ENCODE data around the gene FSHB.

FSHB gene

DNA sequence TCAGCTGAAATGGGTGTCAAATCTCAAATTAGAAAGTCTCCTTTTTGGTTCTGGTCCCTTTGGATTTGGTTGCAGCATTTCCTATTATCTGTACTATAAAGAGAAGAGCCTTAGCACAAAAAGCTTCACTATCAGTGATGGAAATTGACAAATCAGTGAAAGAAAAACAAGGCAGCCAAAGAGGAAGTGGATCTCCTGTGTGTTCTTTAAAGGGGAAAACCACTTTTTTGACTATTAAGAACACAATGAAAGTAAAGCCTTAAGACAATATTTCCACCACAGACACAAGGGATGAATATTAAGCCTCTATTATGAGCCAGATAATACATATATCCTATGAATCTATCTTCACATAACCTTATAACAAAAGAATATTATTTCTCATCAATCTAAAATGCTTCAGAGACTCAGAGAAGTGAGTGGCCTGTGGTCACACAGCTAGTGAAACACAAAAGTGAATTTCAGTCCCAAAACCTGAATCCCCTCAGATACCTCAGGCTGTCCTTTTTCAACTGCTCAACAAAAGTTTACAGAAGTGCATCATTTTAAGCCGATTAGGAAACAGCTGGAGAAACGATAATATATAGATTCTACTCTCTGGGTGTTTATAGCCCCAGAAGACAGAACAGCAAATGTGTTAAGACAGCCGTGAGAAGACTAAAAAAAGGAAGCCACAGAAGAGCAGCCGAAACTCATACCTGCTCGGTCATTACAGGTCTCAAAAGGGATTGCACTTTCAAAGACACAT, 24.4 kb upstream of the FSHB start:
- H3K4me3 ChIP-seq (ENCODE audit: low read depth, low read length) = no peak overlapping the region
- TF ChIP-seq, protein P1, sequence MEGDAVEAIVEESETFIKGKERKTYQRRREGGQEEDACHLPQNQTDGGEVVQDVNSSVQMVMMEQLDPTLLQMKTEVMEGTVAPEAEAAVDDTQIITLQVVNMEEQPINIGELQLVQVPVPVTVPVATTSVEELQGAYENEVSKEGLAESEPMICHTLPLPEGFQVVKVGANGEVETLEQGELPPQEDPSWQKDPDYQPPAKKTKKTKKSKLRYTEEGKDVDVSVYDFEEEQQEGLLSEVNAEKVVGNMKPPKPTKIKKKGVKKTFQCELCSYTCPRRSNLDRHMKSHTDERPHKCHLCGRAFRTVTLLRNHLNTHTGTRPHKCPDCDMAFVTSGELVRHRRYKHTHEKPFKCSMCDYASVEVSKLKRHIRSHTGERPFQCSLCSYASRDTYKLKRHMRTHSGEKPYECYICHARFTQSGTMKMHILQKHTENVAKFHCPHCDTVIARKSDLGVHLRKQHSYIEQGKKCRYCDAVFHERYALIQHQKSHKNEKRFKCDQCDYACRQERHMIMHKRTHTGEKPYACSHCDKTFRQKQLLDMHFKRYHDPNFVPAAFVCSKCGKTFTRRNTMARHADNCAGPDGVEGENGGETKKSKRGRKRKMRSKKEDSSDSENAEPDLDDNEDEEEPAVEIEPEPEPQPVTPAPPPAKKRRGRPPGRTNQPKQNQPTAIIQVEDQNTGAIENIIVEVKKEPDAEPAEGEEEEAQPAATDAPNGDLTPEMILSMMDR (IDR thresholded peaks at IDR 0.05; ENCODE audit: borderline replicate concordance, insufficient read depth, low read depth, low read length) = no peak

DNA sequence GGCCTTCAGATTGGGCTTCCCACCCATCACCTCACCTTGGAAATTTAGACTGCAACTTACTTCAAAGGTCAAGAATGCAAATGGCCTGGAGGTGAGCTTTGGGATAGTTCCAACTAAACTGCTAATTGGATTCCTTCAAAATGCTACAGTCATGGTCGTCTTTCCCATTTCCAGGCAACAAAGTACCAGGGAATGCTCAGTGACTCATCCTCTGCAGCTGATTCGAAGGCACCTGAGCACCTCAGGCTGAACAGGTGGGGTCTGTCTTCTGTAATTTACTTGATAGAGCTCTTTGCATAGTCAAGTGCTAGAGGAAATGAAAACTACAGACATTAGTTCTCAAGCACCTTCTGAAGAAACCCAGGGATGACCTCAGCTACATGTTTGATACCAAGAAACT, 20.5 kb upstream of the FSHB start:
- TF ChIP-seq, protein P1 (IDR thresholded peaks at IDR 0.05; ENCODE audit: borderline replicate concordance, insufficient read depth, low read depth, low read length) = no peak
- no peak overlapping the region for H3K4me3 ChIP-seq (ENCODE audit: low read depth, low read length)

DNA sequence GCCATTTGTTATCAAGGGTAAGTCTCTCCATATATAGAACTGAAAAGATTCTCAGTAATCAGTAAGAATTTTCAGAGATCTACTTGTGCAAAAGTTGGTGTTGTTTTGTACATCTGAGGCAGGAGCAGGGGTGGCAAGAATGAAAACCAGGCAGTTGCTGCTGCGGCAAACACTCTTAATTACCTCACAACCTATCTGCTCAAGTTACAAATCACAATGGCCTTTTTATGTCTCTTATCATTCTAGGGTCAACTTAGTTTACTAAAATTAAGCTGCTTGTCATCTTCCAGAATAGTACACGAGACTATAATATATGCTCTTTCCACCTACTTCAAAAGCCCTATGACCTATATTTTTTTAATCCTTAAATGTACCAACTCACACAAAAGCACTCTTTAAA, 14.3 kb upstream of the FSHB start:
- TF ChIP-seq, protein P1 (IDR thresholded peaks at IDR 0.05; ENCODE audit: borderline replicate concordance, insufficient read depth, low read depth, low read length) = no peak
- H3K4me3 ChIP-seq (ENCODE audit: low read depth, low read length) = no peak overlapping the region

DNA sequence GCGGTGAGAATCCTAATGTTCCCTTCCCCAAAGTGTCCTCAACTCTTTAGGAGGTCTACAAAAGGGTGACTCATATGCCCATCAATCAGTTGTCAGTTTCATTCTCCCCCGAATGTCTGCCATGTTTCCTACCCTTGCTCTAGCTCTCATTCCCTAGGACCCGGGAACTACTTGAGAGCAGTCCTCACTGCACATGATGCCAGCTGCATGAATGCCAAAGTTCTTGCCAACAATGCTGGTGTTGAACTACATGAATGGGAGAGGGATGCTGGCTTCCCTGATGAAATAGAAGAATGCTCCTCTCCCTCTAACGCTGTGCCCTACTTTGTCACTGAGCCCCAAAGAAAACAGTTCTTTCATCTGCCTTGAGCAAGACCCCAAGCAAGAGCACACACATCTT, 12.5 kb upstream of the FSHB start:
- TF ChIP-seq, protein P1 (IDR thresholded peaks at IDR 0.05; ENCODE audit: borderline replicate concordance, insufficient read depth, low read depth, low read length) = no peak
- no peak overlapping the region for H3K4me3 ChIP-seq (ENCODE audit: low read depth, low read length)

DNA sequence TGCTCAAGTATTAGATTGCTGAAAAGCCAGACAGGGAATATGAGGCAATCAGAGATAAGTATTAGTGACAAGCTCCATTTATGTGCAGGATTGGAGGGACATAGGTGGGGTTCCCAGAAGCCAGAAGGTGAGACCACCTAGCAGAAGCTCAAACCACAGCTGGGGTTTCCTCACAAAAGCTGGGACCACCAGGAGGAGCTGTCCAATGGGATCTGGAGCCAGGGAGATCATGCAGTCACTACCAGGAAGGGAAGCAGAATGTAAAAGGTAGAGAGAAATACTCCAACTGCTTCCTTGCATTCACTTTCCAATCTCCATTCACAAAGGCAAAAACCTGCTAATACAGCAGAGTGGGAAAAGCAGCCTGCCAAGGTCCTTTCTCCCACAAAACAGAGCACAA, 5.2 kb upstream of the FSHB start:
- no peak overlapping the region for H3K4me3 ChIP-seq (ENCODE audit: low read depth, low read length)
- TF ChIP-seq, protein P1 (IDR thresholded peaks at IDR 0.05; ENCODE audit: borderline replicate concordance, insufficient read depth, low read depth, low read length) = no peak

DNA sequence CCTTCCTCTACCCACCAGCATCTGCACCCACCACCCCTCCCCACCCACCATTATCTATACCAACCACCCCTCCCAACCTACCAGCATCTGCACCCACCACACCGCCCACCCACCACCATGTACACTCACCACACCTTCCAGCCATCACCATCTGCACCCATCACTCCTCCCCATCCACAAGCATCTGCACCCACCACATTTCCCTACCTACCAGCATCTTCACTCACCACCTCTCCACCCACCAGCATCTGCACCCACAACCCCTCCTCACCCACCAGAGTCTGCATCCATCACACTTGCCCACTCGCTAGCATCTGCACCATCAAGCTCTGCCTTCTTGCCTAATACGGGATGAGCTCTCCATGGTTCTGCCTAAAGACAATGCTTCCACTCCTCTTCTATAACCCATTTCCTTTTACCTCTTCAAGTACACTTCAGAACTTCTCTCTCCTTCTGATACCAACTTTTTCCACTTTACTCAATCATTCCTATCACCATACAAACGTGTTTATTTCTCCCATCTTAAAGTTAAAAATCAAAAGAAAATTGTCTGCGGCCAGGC, 2.4 kb upstream of the FSHB start:
- H3K4me3 ChIP-seq (ENCODE audit: low read depth, low read length) = no peak overlapping the region
- TF ChIP-seq, protein P1 (IDR thresholded peaks at IDR 0.05; ENCODE audit: borderline replicate concordance, insufficient read depth, low read depth, low read length) = no peak

DNA sequence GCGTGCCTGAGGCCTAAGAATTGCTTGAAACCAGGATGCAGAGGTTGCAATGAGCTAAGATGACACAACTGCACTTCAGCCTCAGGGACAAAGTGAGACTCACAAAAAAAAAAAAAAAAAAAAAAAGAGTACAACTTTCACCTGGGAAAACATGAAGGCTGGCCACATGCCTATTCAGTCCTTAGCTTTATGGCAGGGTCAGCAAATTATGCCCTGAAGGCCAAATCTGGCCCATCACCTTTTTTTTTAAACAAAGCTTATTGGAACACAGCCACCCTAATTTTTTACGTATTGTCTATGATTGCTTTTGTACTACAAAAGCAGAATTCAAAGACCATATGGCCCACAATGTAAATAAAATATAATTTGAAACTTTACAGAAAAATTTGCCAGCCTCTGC, 8.2 kb downstream of the FSHB start:
- TF ChIP-seq, protein P1 (IDR thresholded peaks at IDR 0.05; ENCODE audit: borderline replicate concordance, insufficient read depth, low read depth, low read length) = no peak
- H3K4me3 ChIP-seq (ENCODE audit: low read depth, low read length) = no peak overlapping the region

Measured in GM12875 (cell line).